BE2C (cell line): ENCODE measurements around the gene OSCP1.
A peak's percentile ranks its signal among the peaks of the same experiment; 100 is the strongest.

Experiments used
- DNase-seq: peaks from one replicate; pipeline ENCODE4 v3.0.0-alpha.2; 2020
- H3K27me3 ChIP-seq: fragments of 250-450 bp; sonication (Bioruptor Pico); 2 replicates; pipeline ENCODE4 v1.5.1; 2020; ENCODE audit warnings: mild to moderate bottlenecking
- H3K36me3 ChIP-seq: fragments of 250-450 bp; sonication (Bioruptor Pico); 2 replicates; pipeline ENCODE4 v1.5.1; 2020; ENCODE audit warnings: mild to moderate bottlenecking
- H3K4me1 ChIP-seq: fragments of 250-450 bp; sonication (Bioruptor Pico); 2 replicates; pipeline ENCODE4 v1.5.1; 2020
- H3K4me3 ChIP-seq: 2 replicates; pipeline ENCODE4 v1.5.1; 2011; ENCODE audit warnings: low read depth, low read length
- H3K9me3 ChIP-seq: fragments of 250-450 bp; sonication (Bioruptor Pico); 2 replicates; pipeline ENCODE4 v1.5.1; 2020
- TF ChIP-seq, protein P1 (sequence below): IDR thresholded peaks from 2 replicates; pipeline ENCODE4 v1.5.1; 2012; ENCODE audit warnings: mild to moderate bottlenecking, low read depth, low read length

The OSCP1 gene

DNA sequence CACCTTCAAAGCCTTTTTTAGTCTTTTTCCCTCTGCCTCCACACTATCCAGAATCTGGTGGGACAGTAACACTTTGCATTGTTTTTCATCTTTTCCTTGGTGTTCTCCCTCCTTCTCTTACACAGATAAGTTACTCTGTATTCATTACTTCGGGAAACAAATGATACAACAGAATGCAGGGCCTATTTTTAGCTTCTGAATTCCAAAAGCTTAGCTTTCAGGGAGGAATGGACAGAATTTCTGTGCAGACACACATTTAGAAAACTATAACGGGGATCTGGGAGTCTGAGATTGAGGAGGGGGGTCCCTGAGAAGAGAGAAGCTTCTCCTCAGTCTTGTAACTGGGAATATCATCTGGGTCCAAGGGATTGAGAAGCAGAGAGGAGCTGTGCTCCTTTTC is 61.0 kb downstream of the OSCP1 start:
- Histone ChIP-seq H3K36me3 (peaks cover 4% of the 10 kb centered on the region; the same call in 1 of the 2 replicates), H3K27me3 (no peaks in the 10 kb centered on the region), H3K4me3 (no peak overlapping the region), H3K4me1 (peaks cover 12% of the 10 kb centered on the region), H3K9me3 (no peaks in the 10 kb centered on the region)
- TF ChIP-seq, protein P1, sequence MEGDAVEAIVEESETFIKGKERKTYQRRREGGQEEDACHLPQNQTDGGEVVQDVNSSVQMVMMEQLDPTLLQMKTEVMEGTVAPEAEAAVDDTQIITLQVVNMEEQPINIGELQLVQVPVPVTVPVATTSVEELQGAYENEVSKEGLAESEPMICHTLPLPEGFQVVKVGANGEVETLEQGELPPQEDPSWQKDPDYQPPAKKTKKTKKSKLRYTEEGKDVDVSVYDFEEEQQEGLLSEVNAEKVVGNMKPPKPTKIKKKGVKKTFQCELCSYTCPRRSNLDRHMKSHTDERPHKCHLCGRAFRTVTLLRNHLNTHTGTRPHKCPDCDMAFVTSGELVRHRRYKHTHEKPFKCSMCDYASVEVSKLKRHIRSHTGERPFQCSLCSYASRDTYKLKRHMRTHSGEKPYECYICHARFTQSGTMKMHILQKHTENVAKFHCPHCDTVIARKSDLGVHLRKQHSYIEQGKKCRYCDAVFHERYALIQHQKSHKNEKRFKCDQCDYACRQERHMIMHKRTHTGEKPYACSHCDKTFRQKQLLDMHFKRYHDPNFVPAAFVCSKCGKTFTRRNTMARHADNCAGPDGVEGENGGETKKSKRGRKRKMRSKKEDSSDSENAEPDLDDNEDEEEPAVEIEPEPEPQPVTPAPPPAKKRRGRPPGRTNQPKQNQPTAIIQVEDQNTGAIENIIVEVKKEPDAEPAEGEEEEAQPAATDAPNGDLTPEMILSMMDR = no peak
- no peak for DNase-seq

DNA sequence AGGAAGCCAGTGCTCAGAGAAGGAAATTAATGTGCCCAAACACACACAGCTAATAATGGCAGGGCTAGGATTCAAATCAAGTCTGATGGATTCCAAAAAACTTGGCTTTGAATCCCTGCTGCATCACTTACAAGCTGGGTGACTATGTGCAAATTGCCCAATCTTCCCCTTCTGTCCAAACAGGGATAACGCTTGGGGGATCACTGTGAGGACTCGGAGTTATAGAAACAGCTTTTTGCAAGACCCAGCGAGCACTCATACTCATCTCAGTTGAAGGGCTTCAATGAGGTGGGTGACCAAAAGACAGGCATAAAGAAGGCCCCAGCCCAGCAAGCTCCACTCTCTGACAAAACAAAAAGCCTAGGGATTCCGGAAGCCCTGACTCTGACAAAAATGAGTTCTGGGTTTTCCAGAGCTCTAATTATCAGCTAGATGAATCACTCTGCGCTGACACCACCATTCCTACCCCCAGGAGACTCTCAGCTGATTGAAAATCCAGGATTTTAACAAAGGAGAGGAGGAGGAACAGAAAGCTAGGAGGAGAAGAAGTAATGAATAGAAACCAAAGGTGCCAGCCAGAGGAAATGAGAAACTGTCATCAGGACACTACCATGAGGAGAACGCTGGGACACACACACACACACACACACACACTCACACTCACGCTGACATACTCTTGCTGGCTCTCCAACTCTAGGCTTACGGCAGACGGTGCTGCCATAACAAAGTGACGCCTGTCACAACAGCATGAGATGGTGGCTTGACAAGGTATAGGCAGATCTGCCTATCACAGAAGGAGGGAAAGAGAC is 62.9 kb downstream of the OSCP1 start:
- Histone ChIP-seq H3K4me1 (peaks cover 12% of the 10 kb centered on the region), H3K36me3 (no peaks in the 10 kb centered on the region), H3K9me3 (no peaks in the 10 kb centered on the region), H3K27me3 (no peaks in the 10 kb centered on the region), H3K4me3 (peak overlapping the region; percentile 62)
- no peak for DNase-seq
- TF ChIP-seq, protein P1 = no peak

DNA sequence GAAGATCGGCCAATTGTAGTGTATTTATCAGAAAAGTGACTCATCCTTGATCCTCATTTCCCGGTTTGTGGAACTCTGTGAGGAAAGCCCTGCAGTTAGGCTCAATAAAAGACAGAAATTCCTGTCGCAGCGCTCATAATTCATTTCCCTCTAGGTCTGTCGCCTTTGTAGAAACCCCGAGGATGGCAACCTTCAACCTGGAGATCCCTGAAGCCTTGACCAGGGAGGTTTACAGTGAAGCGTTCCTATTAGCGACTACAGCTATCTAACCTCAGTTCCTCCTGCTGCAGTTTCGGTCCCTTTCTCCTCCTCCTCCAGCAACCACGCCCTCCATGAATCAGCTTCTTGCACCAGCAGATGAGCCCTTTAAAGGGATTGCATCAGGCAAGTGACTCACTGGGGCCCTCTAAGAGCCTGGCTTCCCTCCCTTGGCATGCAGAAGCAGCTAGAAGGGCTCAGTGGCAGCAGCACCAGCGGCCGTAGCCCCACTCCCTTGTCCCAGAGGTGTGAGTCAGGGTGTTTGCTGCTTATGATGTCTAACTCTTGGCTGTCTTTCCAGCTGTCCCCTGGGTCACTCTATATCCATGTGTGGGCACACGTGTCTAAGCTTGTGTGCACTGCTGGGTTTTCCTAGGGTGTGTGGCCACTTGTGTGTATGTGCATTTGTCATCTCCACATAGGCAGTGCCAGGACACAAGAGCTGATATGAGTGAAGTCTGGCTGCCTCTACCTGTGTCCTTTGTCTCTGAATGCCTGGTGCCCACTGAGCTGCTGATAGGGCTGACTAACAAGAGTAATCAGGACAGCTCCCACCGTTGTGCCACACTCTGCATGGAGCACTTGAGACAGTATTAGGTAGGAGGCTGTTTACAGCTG is 63.7 kb downstream of the OSCP1 start:
- H3K36me3 ChIP-seq = no peaks in the 10 kb centered on the region

DNA sequence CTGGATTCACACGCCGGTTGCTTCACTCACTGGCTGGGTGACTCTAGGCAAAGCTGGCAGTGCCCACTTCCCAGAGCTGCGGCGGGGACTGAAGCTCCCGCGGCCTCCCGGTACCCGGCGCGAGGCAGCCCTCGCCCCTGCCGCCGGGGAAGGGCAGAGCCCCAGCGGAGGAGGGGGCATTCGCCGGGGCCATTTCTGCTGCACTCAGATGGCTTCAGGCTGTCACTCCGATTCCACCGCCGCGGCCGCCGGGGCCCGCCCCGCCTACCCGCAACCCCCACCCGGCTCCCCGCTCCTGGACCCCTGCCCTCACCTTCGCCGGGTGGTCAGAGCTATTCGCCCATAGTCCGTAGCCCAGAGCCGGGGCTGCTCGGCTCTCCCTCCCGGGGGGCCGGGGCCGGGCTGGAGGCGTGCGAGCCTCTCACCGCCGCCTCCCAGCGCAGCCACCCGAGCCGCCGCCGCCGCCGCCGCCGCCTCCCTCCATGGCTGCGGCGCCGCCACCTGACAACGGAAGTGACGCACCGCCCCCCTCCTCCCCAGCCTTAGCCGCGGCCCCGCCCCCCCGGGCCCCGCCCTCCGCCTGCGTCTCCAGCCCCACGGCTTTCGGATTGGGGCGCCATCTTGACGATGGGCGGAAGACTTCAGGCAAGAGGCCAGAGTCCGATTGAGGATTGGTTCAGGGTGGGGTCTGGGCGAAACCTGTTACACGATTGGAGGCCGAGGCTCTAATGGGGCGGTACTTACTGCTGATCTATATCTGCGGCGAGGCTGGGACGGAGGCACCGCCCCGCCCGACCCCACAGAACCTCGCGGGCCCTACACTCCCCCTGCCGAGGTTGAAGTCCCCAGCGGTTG is 64.6 kb downstream of the OSCP1 start, which contains the start of gene STK40:
STK40 (minus strand) TSS at position 515 of the 855 bp plus-strand sequence. CDS start 24,592 bp downstream, outside the sequence.
- no peaks in the 10 kb centered on the region for H3K27me3 ChIP-seq
- TF ChIP-seq, protein P1 = no peak
- no peaks in the 10 kb centered on the region for H3K9me3 ChIP-seq
- H3K4me3 ChIP-seq = peak within 1 kb of the TSS; percentile 82
- peaks cover 14% of the 10 kb centered on the region for H3K4me1 ChIP-seq
- peak; percentile 95 for DNase-seq
- no peaks in the 10 kb centered on the region for H3K36me3 ChIP-seq

More for the DNA sequence above, 63.7 kb downstream of the OSCP1 start:
- Histone ChIP-seq H3K9me3 (no peaks in the 10 kb centered on the region), H3K4me1 (peaks cover 12% of the 10 kb centered on the region), H3K4me3 (peak overlapping the region; percentile 62), H3K27me3 (no peaks in the 10 kb centered on the region)
- DNase-seq = peak; percentile 80
- TF ChIP-seq, protein P1 = no peak

DNA sequence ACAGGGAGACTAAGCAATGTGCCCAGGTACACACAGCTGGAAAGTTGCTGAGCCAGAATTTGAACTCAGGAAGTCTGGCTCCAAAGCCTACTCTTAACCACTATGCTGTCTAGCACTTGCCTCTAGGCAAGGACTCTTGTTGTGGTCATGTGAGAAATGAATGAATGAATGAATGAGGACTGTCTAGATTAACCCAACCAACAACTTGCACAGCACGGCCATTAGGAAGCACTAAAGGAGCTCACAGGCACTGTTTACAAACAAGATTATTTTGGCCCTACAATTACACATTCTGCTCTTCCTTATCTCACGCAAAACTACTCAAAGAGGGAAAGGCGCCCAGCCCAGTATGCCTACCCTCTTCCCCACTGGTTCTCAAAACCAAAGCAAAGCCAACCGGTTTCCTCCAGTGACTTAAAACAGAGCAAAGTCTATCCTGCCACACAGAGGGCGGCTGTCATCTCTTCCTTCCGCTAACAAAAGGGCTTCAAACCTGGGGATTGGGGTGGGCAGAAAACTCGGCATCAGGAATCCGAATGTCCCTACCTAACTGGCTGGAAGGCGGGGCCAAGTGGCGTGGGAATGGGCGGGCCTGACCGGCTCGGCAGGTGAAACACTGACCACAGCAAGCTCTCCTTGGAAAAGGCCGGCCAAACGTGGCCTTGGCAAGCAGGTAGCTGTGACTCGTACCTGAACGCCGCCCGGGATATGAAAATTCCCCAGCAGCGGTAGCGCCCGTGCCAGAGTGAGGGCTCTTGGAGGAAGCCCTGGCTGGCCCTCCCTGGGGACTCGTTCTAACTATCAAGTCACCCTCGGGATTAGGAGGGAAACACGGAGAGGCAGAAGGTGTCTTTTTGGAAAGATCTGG is 65.5 kb downstream of the OSCP1 start:
- no peaks in the 10 kb centered on the region for H3K27me3 ChIP-seq
- peaks cover 22% of the 10 kb centered on the region for H3K4me1 ChIP-seq
- TF ChIP-seq, protein P1 = no peak
- peak; percentile 41 for DNase-seq
- H3K4me3 ChIP-seq = peak overlapping the region; percentile 82
- H3K9me3 ChIP-seq = no peaks in the 10 kb centered on the region
- no peaks in the 10 kb centered on the region for H3K36me3 ChIP-seq
